Activated T-helper 17 cell treated with anti-CD3 and anti-CD28 coated beads, Interleukin-2, amount 50 U/mL, for 72 hours (primary cell): Measurements from ENCODE around the gene ARHGAP26. TPM values are rescaled to one million over a fixed set of nuclear protein-coding genes. Genes with fewer than 3 reads are reported as not detected.

Experiments used
- ATAC-seq: fragments of 150-1000 bp; cut with Tn5 transposase; replicated peaks from 2 replicates; pipeline ENCODE4 v1.10.0; 2021; ENCODE audit warnings: mild to moderate bottlenecking, moderate library complexity
- H3K27ac Mint-ChIP-seq: one replicate; pipeline ENCODE4 v1.8.0; 2022; ENCODE audit warnings: mixed read lengths
- H3K27me3 Mint-ChIP-seq: one replicate; pipeline ENCODE4 v1.8.0; 2022; ENCODE audit warnings: mixed read lengths
- H3K36me3 Mint-ChIP-seq: one replicate; pipeline ENCODE4 v1.8.0; 2022; ENCODE audit warnings: low read depth, mild to moderate bottlenecking, mixed read lengths
- H3K4me1 Mint-ChIP-seq: one replicate; pipeline ENCODE4 v1.8.0; 2022; ENCODE audit warnings: mixed read lengths
- H3K4me3 Mint-ChIP-seq: one replicate; pipeline ENCODE4 v1.8.0; 2022; ENCODE audit warnings: mild to moderate bottlenecking, mixed read lengths
- H3K9me3 Mint-ChIP-seq: one replicate; pipeline ENCODE4 v1.8.0; 2022; ENCODE audit warnings: mixed read lengths
- total RNA-seq, 2 donors: library from RNA; stranded (reverse); gene quantifications; one replicate each; pipeline ENCODE4 v1.2.3, GENCODE V29; 2022

The ARHGAP26 gene
- total RNA-seq, 2 donors from 2014 or later, result 7.8 to 12.0 TPM

DNA sequence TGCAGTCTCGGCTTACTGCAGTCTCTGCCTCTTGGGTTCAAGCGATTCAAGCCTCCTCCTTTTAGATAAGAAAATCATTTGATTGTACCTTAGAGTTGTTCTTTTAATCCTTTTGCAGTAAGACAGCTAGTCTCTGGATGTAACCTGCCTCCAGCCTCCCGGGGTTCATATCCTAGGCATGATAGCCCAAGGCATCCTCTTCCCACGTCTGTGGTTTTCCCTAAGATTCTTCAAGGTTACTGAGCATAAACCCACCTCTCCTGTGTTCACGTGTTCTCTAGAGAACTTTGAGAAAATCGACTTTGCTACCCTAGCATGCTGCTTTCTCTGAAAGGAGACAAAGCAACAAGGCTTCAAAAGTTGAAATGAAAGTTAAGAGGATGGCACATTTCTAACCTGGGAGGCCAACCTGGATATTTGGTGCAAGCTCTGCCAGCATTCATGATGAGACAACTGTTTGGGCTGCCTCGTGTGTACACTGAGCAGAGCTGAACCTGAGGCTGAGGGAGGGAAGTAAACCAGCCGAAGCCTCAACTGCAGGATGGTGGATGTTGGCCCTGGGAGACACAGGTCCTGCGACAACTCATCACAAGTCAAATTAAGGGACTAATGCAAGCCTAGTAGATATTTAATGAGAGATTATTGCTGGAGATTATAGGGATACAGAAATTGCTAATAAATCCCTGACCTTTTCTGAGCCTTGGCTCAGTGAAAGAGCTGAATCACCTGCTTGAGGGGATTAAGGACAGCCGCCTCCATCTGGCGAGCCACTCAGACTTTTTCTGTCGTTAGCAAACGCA is 261.8 kb downstream of the ARHGAP26 start:
- ATAC-seq, result no peak
- Mint-ChIP-seq H3K27ac (no peak overlapping the region), H3K4me1 (peaks cover 24% of the 10 kb centered on the region)

GRCh38 chr5:143032581-143032836 is 262.3 kb downstream of the ARHGAP26 start:
- H3K4me3 Mint-ChIP-seq, result no peak overlapping the region
- no peak for ATAC-seq
- H3K27me3 Mint-ChIP-seq, result no peaks in the 10 kb centered on the region

More for the DNA sequence above, 261.8 kb downstream of the ARHGAP26 start:
- Mint-ChIP-seq H3K4me3 (no peak overlapping the region), H3K9me3 (no peaks in the 10 kb centered on the region), H3K27me3 (no peaks in the 10 kb centered on the region), H3K36me3 (no peaks in the 10 kb centered on the region)

DNA sequence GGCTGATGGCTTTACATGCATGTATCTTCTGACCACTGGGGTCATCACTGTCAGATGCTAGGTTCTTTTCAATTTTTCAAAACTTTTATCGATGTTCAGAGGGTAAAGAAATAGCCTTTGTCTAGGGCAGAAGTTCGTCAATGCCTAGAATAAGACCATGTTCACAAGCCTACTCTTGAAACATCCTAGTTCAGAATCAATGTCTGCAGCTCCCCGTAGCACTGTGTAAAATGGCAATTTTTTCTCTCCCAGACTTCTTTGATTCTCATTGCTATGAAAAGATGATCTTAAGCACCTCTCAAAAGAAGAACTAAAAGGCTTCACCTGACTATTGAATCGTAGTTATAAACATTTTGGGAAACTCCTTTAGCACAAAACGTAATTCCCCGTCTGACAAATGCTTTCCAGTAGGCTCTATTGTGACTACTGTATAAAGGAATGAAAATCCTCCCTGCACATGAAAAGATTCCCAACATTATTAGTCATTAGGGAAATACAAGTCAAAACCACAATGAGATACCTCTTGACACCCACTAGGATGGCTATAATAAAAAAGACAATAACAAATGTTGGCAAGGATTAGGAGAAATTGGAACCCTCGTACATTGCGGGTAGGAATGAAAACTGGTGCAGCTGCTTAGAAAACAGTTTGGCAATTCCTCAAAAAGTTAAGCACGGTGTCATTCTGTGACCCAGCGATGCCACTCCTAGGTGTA is 263.5 kb downstream of the ARHGAP26 start:
- Mint-ChIP-seq H3K4me3 (no peak overlapping the region), H3K27me3 (no peaks in the 10 kb centered on the region), H3K9me3 (no peaks in the 10 kb centered on the region), H3K36me3 (no peaks in the 10 kb centered on the region), H3K27ac (no peak overlapping the region), H3K4me1 (peaks cover 24% of the 10 kb centered on the region)
- ATAC-seq, result no peak

More at GRCh38 chr5:143032581-143032836, 262.3 kb downstream of the ARHGAP26 start:
- Mint-ChIP-seq H3K9me3 (no peaks in the 10 kb centered on the region), H3K36me3 (no peaks in the 10 kb centered on the region), H3K4me1 (peaks cover 24% of the 10 kb centered on the region), H3K27ac (no peak overlapping the region)

GRCh38 chr5:143036146-143036927 is 266.2 kb downstream of the ARHGAP26 start:
- H3K36me3 Mint-ChIP-seq, result no peaks in the 10 kb centered on the region
- H3K27ac Mint-ChIP-seq, result no peak overlapping the region
- no peaks in the 10 kb centered on the region for H3K27me3 Mint-ChIP-seq
- H3K9me3 Mint-ChIP-seq, result no peaks in the 10 kb centered on the region
- H3K4me1 Mint-ChIP-seq, result peaks cover 9% of the 10 kb centered on the region
- ATAC-seq, result peak; percentile 33
- H3K4me3 Mint-ChIP-seq, result no peak overlapping the region

GRCh38 chr5:143037071-143037470 is 266.9 kb downstream of the ARHGAP26 start:
- Mint-ChIP-seq H3K4me1 (peaks cover 7% of the 10 kb centered on the region), H3K9me3 (no peaks in the 10 kb centered on the region), H3K36me3 (no peaks in the 10 kb centered on the region), H3K27me3 (no peaks in the 10 kb centered on the region), H3K4me3 (no peak overlapping the region), H3K27ac (no peak overlapping the region)
- ATAC-seq, result peak; percentile 53

DNA sequence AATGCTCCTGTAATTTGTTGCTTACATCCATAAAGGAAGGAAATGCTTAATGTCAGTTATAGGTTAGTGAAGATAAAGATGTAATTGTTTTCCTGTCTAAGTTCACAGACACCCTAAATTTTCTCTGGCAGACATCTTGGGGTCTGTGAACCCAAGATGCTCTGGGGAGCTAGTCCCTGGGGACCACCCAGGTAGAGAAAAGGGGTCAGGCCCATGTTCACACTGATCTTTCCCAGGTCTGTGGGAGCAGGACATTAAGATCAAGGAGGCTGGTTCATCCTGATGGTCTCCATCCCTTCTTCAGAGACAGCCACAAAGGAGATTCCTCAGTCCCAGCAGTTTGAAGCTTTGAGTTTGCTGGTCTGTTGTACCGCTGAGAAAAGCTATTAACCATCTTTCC is 267.5 kb downstream of the ARHGAP26 start:
- no peaks in the 10 kb centered on the region for H3K27me3 Mint-ChIP-seq
- no peak overlapping the region for H3K4me3 Mint-ChIP-seq
- no peak overlapping the region for H3K27ac Mint-ChIP-seq
- no peak for ATAC-seq
- H3K36me3 Mint-ChIP-seq, result peaks cover 4% of the 10 kb centered on the region
- H3K9me3 Mint-ChIP-seq, result no peaks in the 10 kb centered on the region
- peaks cover 7% of the 10 kb centered on the region for H3K4me1 Mint-ChIP-seq

DNA sequence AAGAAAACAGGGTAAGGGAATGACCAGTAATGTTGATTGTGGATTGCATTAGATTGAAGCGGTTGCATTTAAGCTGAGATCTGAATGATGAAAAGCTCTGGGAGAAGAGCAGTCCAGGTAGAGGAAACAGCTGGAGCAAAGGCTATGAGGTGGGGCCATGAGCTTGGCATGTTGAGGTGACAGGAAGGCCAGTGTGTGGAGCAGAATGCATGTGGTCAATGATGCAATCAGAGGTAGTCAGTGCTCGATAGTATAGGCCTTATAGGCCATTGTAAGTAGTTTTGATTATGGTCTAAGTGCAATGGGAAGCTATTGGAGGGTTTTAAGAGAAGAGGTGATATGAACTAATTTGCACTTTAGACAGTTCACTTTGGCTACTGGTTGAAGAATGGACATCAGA is 270.4 kb downstream of the ARHGAP26 start:
- H3K4me1 Mint-ChIP-seq, result peaks cover 7% of the 10 kb centered on the region
- H3K27me3 Mint-ChIP-seq, result no peaks in the 10 kb centered on the region
- ATAC-seq, result no peak
- no peaks in the 10 kb centered on the region for H3K9me3 Mint-ChIP-seq
- no peak overlapping the region for H3K4me3 Mint-ChIP-seq
- H3K27ac Mint-ChIP-seq, result no peak overlapping the region
- H3K36me3 Mint-ChIP-seq, result peaks cover 5% of the 10 kb centered on the region

DNA sequence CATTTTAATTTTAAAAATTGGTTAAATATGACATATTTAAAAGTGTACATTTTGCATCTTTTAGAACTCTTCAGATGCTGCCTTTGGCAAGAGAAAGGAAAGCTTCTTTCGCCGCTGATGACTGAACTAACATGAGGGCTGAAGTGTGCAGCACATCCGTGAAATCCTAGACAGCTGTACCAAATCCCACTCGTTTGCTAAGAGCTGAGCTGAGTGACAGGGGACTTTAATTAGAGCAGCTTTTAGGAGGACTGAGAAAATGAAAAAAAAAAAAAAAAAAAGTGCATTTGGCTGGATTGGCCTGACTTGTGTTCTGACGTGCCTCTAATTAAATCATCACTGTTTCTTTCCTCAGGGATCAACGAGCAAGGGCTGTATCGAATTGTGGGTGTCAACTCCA is 271.3 kb downstream of the ARHGAP26 start:
- H3K4me1 Mint-ChIP-seq, result peaks cover 2% of the 10 kb centered on the region
- peaks cover 5% of the 10 kb centered on the region for H3K36me3 Mint-ChIP-seq
- H3K27me3 Mint-ChIP-seq, result no peaks in the 10 kb centered on the region
- no peak overlapping the region for H3K4me3 Mint-ChIP-seq
- H3K27ac Mint-ChIP-seq, result no peak overlapping the region
- no peak for ATAC-seq
- no peaks in the 10 kb centered on the region for H3K9me3 Mint-ChIP-seq

DNA sequence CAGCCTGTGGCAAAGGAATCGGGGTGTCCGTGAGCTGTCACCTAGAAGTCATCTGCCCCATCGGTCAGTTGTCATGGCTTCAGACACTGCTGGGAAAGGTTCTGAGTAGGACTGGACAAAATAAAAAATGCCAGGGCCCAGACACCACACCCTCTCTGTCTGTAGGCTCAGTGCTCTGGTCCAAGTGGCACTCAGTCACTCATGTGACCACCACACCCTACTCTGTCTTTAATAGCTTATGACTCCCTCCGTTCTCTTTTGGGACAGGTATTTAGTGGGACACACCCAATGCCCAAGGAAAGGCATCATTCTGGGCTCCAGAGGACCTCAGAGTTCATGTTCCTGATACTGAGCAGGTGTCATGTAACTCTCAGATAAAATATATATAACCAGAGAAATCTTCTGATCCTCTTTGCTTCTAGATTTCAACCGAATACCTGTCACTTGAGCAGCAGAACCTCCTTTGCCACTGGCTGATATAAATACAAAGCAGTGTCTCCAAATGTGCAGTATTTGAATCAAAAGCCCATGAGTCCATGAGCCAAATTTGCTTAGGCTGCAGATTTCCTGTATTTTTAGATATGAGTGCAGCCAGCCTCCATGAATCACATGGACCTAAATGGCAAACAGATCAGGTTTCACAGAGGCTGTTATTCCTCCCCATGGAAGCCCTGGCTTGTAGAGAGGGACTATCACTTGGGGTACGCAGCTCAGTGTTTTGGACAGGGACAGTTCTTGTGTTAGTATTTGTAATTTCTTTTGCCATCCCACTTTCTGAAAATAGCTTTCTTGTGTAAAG is 272.0 kb downstream of the ARHGAP26 start:
- no peak for ATAC-seq
- H3K4me1 Mint-ChIP-seq, result no peaks in the 10 kb centered on the region
- H3K4me3 Mint-ChIP-seq, result no peak overlapping the region
- peaks cover 5% of the 10 kb centered on the region for H3K36me3 Mint-ChIP-seq
- no peak overlapping the region for H3K27ac Mint-ChIP-seq
- H3K9me3 Mint-ChIP-seq, result no peaks in the 10 kb centered on the region
- no peaks in the 10 kb centered on the region for H3K27me3 Mint-ChIP-seq

DNA sequence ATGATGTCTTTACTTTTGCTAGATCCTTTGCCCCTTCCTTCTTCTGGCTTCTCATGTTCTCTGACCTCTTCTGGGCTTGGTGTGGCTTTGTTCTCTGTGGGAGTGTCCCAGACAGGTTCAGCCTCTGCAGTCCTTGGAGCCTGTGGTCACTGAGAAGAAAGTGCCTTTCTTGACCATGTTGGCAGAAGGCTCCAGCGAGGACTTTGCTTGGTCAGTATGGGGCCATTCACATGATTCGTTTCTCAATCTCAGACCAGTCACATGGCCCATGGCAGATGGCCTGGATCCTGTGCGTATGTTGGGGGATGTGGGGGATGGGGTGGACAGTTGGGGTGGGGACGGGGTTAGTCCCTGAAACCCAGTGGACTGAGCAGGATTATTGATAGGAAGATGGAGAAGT is 274.1 kb downstream of the ARHGAP26 start:
- peaks cover 5% of the 10 kb centered on the region for H3K36me3 Mint-ChIP-seq
- H3K27ac Mint-ChIP-seq, result no peak overlapping the region

GRCh38 chr5:143045062-143045461 is 274.9 kb downstream of the ARHGAP26 start:
- H3K9me3 Mint-ChIP-seq, result no peaks in the 10 kb centered on the region
- H3K27me3 Mint-ChIP-seq, result no peaks in the 10 kb centered on the region
- no peaks in the 10 kb centered on the region for H3K4me1 Mint-ChIP-seq
- no peak overlapping the region for H3K27ac Mint-ChIP-seq
- peaks cover 5% of the 10 kb centered on the region for H3K36me3 Mint-ChIP-seq
- no peak for ATAC-seq
- H3K4me3 Mint-ChIP-seq, result no peak overlapping the region

More for the DNA sequence above, 274.1 kb downstream of the ARHGAP26 start:
- ATAC-seq, result no peak
- Mint-ChIP-seq H3K9me3 (no peaks in the 10 kb centered on the region), H3K27me3 (no peaks in the 10 kb centered on the region), H3K4me1 (no peaks in the 10 kb centered on the region), H3K4me3 (no peak overlapping the region)

DNA sequence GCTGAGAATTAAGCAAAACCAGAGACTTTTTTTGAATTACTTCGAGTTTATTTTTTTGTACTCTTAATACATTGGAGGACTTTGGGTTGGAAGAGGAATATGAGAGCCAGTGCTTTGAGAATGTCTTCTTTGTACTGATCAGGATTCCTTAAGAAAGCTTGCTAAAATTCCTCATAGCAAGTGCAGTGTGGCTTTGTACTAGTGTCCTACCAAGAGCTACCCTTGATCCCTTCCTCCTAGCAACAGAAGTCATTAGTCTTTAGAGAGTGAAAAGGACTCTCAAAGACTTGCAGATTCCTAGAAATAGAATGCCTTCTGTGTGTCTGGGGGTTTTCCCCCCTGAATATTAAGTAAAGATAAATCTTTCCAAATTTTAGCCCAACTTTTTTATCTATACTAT is 276.1 kb downstream of the ARHGAP26 start:
- no peaks in the 10 kb centered on the region for H3K4me1 Mint-ChIP-seq
- peaks cover 5% of the 10 kb centered on the region for H3K36me3 Mint-ChIP-seq
- no peak for ATAC-seq
- H3K9me3 Mint-ChIP-seq, result no peaks in the 10 kb centered on the region
- no peaks in the 10 kb centered on the region for H3K27me3 Mint-ChIP-seq
- H3K4me3 Mint-ChIP-seq, result no peak overlapping the region
- no peak overlapping the region for H3K27ac Mint-ChIP-seq

DNA sequence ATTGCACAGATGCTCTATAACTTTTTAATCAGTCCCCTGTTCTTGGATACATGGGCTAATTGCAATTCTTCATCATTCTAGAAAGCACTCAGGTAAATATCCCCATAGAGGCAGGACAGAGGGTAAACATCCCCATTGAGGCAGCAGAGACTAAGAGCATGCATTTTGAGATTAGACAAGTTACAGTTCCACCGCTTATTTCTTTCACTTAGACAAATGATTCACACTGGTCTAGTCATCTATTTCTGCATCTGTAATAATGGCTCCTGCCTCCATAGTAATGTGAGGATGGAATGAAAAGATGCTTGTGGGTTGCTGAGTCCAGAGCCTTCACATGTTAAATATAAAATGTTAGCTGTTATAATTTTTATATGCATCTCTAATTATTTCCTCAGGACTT is 276.9 kb downstream of the ARHGAP26 start:
- Mint-ChIP-seq H3K27me3 (no peaks in the 10 kb centered on the region), H3K36me3 (peaks cover 5% of the 10 kb centered on the region), H3K4me1 (no peaks in the 10 kb centered on the region), H3K27ac (no peak overlapping the region), H3K4me3 (no peak overlapping the region), H3K9me3 (no peaks in the 10 kb centered on the region)
- ATAC-seq, result peak; percentile 53

GRCh38 chr5:143050183-143050582 is 280.0 kb downstream of the ARHGAP26 start:
- Mint-ChIP-seq H3K27me3 (no peaks in the 10 kb centered on the region), H3K4me1 (peaks cover 6% of the 10 kb centered on the region), H3K36me3 (no peaks in the 10 kb centered on the region), H3K27ac (no peak overlapping the region), H3K9me3 (no peaks in the 10 kb centered on the region), H3K4me3 (no peak overlapping the region)
- no peak for ATAC-seq
